ENCODE results near the gene CDKAL1. TPM values are rescaled to one million over a fixed set of nuclear protein-coding genes. Genes with fewer than 3 reads are reported as not detected.

The CDKAL1 gene
- total and polyA plus RNA-seq, 4 donors, result 2.0 to 12.9 (median 6.7) TPM

GRCh38 chr6:20705741-20706140 lies 171.5 kb downstream of the CDKAL1 start (continued):
- TF ChIP-seq REST (IDR thresholded peaks at IDR 0.05), result no peak
- no peak for TF ChIP-seq RAD21 (IDR thresholded peaks at IDR 0.05)
- no peak for TF ChIP-seq HNF4G (IDR thresholded peaks at IDR 0.05)

GRCh38 chr6:20706238-20706938 lies 172.1 kb downstream of the CDKAL1 start:
- Histone ChIP-seq H3K36me3 (ENCODE audit: control insufficient read depth in 4 of 4, insufficient read depth in 3 of 4, low read depth in 1 of 4, low read length in 3 of 4) (no peaks in the 10 kb centered on the region), H3K4me1 (ENCODE audit: control insufficient read depth in 4 of 4, insufficient read depth in 4 of 4, low read length in 3 of 4) (peaks cover 0 to 3% (median under 1%) of the 10 kb centered on the region in 4 donors), H3K27ac (ENCODE audit: low read depth in 1 of 2, low read length in 2 of 2) (no peak overlapping the region), H3K4me3 (ENCODE audit: low read depth in 1 of 3, low read length in 3 of 3) (no peak overlapping the region), H3K9ac (ENCODE audit: low read depth in 1 of 2, low read length in 2 of 2) (no peak overlapping the region), H3K27me3 (ENCODE audit: control insufficient read depth in 4 of 4, insufficient read depth in 4 of 4, low read length in 3 of 4) (no peaks in the 10 kb centered on the region), H3K9me3 (ENCODE audit: control insufficient read depth in 4 of 4, low read length in 3 of 4) (no peaks in the 10 kb centered on the region)
- 91% methylated on average over 1 of the region's 1 CpG for WGBS
- no peak for DNase-seq (ENCODE audit: low spot score)
- TF ChIP-seq HNF4A (conservative IDR thresholded peaks at IDR 0.05) (no peak), RXRA (IDR thresholded peaks at IDR 0.05) (no peak), CTCF (IDR thresholded peaks at IDR 0.05; ENCODE audit: low read depth, low read length, missing input control) (no peak), GABPA (IDR thresholded peaks at IDR 0.05 in 1 of 2, conservative IDR thresholded peaks at IDR 0.05 in 1 of 2) (no peak), RAD21 (IDR thresholded peaks at IDR 0.05) (no peak), SP1 (IDR thresholded peaks at IDR 0.05) (no peak), JUND (IDR thresholded peaks at IDR 0.05) (no peak), ZBTB33 (IDR thresholded peaks at IDR 0.05) (no peak), EGR1 (IDR thresholded peaks at IDR 0.05; ENCODE audit: low read depth in 2 of 2) (no peak), HNF4G (IDR thresholded peaks at IDR 0.05) (no peak), FOXA1 (IDR thresholded peaks at IDR 0.05) (no peak), YY1 (IDR thresholded peaks at IDR 0.05) (no peak), FOXA2 (IDR thresholded peaks at IDR 0.05) (no peak), NR2F2 (IDR thresholded peaks at IDR 0.05) (no peak), ATF3 (IDR thresholded peaks at IDR 0.05) (no peak), REST (IDR thresholded peaks at IDR 0.05) (no peak), TAF1 (conservative IDR thresholded peaks at IDR 0.05) (no peak), MAX (IDR thresholded peaks at IDR 0.05) (no peak)

Measured in liver (tissue), 9 donors.